T47D (cell line): ENCODE measurements around the gene MYO1B.

Source experiments
- DNase-seq, 2 experiments: peaks; one replicate each; pipeline versions ENCODE4 v3.0.0 to v3.0.0-alpha.2; 2011 to 2012; ENCODE audit warnings: low read depth in 1 of 2, low spot score in 1 of 2
- JUND ChIP-seq: IDR thresholded peaks from 2 replicates; pipeline ENCODE4 v1.6.1; 2012; ENCODE audit warnings: low read depth
- in situ Hi-C: cut with HindIII; loops from 2 replicates; pipeline ENCODE4 v1.10.0; 2016; ENCODE audit warnings: low sequenced_read_pairs, low pct_unique_long_range_greater_than_20kb

The MYO1B gene

GRCh38 chr2:191463790-191464189 is 218.6 kb downstream of the MYO1B start:
- in situ Hi-C loops = no loop called here
- no peak for DNase-seq
- TF ChIP-seq JUND = no peak

- in situ Hi-C loops = no loop called here
- DNase-seq = no peak
- no peak for TF ChIP-seq JUND
These were observed 220.7 kb downstream of the MYO1B start for GRCh38 chr2:191465766-191466420.

DNA sequence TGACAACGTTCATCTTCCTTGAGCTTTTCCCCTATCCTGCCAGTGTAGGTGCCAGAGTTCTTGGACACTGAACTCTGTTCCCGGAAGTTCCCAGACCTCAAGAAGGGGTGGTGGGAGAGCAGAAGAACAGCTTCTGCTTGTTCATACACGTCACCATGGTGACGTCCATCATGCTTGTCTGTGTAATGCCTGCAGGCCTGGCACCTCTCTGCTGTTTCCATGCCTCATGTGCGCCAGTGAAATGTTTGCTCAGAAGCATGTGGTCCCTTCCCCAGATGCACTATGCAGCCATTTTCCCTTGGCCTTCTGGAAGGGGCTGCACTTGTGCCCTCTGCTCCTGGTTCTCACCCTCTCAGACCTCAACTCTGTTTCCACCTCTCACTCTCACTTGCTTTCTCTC is 221.9 kb downstream of the MYO1B start:
- no peak for DNase-seq
- no peak for TF ChIP-seq JUND
- in situ Hi-C loops = no loop called here

DNA sequence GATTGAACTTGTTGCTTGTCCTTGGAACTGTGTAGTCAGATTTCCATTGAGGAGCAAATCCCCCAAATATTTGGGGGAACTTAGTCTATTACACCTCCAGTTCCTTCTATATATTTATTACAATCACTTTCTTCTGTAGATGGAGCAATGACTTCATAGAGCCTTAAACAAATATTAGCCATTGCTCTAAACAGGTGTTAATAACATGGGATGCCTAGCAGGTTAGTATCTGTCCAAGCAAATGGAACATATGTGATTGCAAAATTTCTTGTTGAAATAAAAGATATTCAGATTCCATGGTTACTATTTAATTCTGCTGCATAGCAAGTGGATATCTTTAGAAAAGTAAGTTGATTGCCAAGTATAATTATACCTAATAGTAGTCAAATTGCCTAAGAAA is 225.1 kb downstream of the MYO1B start:
- in situ Hi-C loops = no loop called here
- no peak for DNase-seq
- no peak for TF ChIP-seq JUND

DNA sequence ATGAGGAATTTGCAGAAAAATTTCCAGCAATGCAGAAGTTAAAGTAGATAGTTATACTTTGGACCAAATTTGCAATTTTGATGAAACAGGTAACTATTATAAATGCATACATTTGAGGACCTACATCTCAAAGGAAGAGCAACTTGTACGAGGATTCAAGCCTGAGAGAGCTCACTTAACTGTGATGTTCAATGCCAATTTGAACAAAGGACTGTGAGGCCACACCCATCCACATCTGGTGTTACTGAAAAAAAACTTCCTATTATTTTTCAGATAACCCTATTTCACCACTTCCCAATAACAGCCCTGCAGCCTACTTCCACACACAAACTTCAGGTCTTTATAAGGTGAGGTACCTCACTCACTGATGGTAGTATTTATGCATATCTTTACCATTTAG is 229.3 kb downstream of the MYO1B start:
- in situ Hi-C loops = no loop called here
- DNase-seq = no peak
- no peak for TF ChIP-seq JUND
